Ovary (tissue), 9 donors: Measurements from ENCODE around the gene SH3PXD2B. TPM values are rescaled to one million over a fixed set of nuclear protein-coding genes. Genes with fewer than 3 reads are reported as not detected.
A peak's percentile ranks its signal among the peaks of the same experiment; 100 is the strongest.

Source experiments
- DNase-seq, 5 donors: peaks; one replicate each; pipeline ENCODE4 v3.0.0-alpha.2; 2019 to 2020
- H3K27ac ChIP-seq, 2 donors: fragments of 200-600 bp; one replicate each; pipeline versions ENCODE4 v1.5.1 to v1.8.0; 2019 to 2022
- H3K27me3 ChIP-seq: fragments of 200-600 bp; one replicate; pipeline ENCODE4 v1.8.0; 2022
- H3K36me3 ChIP-seq: fragments of 200-600 bp; sonication (generic); one replicate; pipeline ENCODE4 v1.5.1; 2019
- H3K4me1 ChIP-seq: one replicate; pipeline ENCODE4 v1.8.1; 2013; ENCODE audit warnings: mild to moderate bottlenecking, moderate library complexity; ENCODE audit not compliant: insufficient read depth
- H3K4me3 ChIP-seq: fragments of 200-600 bp; sonication (generic); one replicate; pipeline ENCODE4 v1.5.1; 2017
- H3K9me3 ChIP-seq, 2 donors: fragments of 200-600 bp in 1 of 2; sonication (generic) in 1 of 2; one replicate each; pipeline versions ENCODE4 v1.5.1 to v1.8.1; 2013 to 2019; ENCODE audit warnings: mild to moderate bottlenecking in 1 of 2, moderate library complexity in 1 of 2
- CTCF ChIP-seq, 3 donors: fragments of 450-650 bp in 2 of 3; fragments of 200-600 bp in 1 of 3; IDR thresholded peaks; one replicate each; pipeline versions ENCODE4 v1.5.1 to v1.8.0; 2016 to 2022; ENCODE audit warnings: antibody characterized with exemption in 3 of 3, mild to moderate bottlenecking in 1 of 3
- EP300 ChIP-seq: sonication (generic); formaldehyde crosslinking; IDR thresholded peaks from one replicate; pipeline ENCODE4 v1.6.1; 2017; ENCODE audit warnings: antibody characterized with exemption
- POLR2A ChIP-seq: fragments of 450-650 bp; IDR thresholded peaks from one replicate; pipeline ENCODE4 v1.6.1; 2017; ENCODE audit warnings: antibody characterized with exemption, mild to moderate bottlenecking, moderate library complexity
- WGBS, 3 donors: extraction: QIAGEN DNeasy Blood & Tissue Kit in 1 of 3; methylation state at CpG; one replicate each; pipeline versions ENCODE4 v1.1.5 to v1.1.7; 2013 to 2017; 5-methylcytosine and 5-hydroxymethylcytosine counted together
- intact Hi-C, 4 donors: fragments of 100-400 bp; cut with DNase I; formaldehyde crosslinking; loops; one replicate each; pipeline versions ENCODE4 v1.11.0 to v1.15.1; 2022 to 2023
- polyA plus RNA-seq, 2 donors: library from polyadenylated mRNA; stranded (reverse); fragments of 200-250 nt in 1 of 2; fragments of 350-450 nt in 1 of 2; fragmentation: Illumina TruSeq in 1 of 2; extraction: RNeasy Lipid Tissue Mini Kit (QIAGEN cat#74804) in 1 of 2; gene quantifications; one replicate each; pipeline ENCODE4 v1.2.3, GENCODE V29; 2013 to 2014
- total RNA-seq, 7 donors: library from RNA; depleted of rRNA in 2 of 7; stranded (reverse); fragments of >200 nt in 2 of 7; fragmentation: NEBNext Ultra II Directional in 3 of 7; extraction: Animal tissue kit (Norgen Biotek cat#: 25700) in 3 of 7; gene quantifications; one replicate each; pipeline versions ENCODE4 v1.1.0 to v1.2.4, GENCODE V29; 2016 to 2023
- donor health status: DM: no; HTN: no; CAD: no; lungs with moderate emphysema.
- donor health status: DM: no; HTN: no; CAD: no.
- donor health status: Bipolar disorder and iron deficiency.
- donor health status: DM: yes; HTN: yes; CAD: no.
- donor health status: DM: no; HTN: no; CAD: no.
- donor health status: DM: yes; HTN: yes; CAD: no.

The SH3PXD2B gene
- total and polyA plus RNA-seq, 9 donors = 13.0 to 71.8 (median 49.9) TPM

DNA sequence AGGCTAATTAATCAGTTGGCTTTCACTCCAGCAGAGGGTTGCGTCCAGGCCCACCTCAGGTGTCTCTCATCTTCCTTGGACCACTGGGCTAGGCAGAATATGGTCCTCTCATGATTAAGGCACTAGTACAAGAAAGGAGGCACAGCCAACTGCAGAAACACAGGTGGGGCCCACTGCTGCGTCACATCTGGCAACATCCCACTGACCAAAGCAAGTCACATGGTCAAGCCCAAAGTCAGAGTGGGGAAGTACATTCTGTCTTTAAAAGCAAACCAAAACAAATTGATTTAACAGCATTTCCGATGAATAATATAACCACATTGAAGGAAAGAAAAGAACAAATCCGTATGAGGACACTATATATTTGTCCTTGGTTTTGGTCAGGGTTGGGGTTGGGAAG, 142.7 kb downstream of the SH3PXD2B start:
- no peak for TF ChIP-seq POLR2A
- TF ChIP-seq EP300 = no peak
- TF ChIP-seq CTCF (IDR thresholded peaks at IDR 0.05) = no peak
- Histone ChIP-seq H3K27me3 (no peaks in the 10 kb centered on the region), H3K9me3 (no peaks in the 10 kb centered on the region), H3K36me3 (no peaks in the 10 kb centered on the region), H3K27ac (no peak overlapping the region), H3K4me1 (no peaks in the 10 kb centered on the region), H3K4me3 (no peak overlapping the region)
- intact Hi-C loops = no loop called here
- peak in 2 of 5 donors; percentile 42 to 44 for DNase-seq
- WGBS, 3 donors = 67 to 75% (median 73%) methylated on average over 4 of the region's 4 CpGs

DNA sequence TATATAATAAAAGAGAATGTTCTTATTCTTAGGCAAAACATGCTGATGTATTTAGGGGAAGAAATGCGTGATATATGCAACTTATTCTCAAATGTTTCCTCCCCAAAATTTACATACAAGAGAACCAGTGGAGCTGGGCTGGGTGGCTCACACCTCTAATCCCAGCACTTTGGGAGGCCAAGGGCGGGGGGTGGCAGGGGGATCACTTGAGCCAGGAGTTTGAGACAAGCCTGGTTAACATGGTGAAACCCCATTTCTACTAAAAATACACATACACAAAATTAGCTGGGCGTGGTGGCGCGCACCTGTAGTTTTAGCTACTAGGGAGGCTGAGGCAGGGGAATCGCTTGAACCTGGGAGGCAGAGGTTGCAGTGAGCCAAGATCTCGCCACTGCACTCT, 143.3 kb downstream of the SH3PXD2B start:
- Histone ChIP-seq H3K4me1 (no peaks in the 10 kb centered on the region), H3K27me3 (no peaks in the 10 kb centered on the region), H3K27ac (no peak overlapping the region), H3K36me3 (no peaks in the 10 kb centered on the region), H3K9me3 (no peaks in the 10 kb centered on the region), H3K4me3 (no peak overlapping the region)
- DNase-seq = no peak
- TF ChIP-seq EP300 (no peak), CTCF (IDR thresholded peaks at IDR 0.05) (no peak), POLR2A (no peak)
- 91 to 98% (median 95%) methylated on average over 7 of the region's 7 CpGs for WGBS, 3 donors
- intact Hi-C loops = no loop called here

DNA sequence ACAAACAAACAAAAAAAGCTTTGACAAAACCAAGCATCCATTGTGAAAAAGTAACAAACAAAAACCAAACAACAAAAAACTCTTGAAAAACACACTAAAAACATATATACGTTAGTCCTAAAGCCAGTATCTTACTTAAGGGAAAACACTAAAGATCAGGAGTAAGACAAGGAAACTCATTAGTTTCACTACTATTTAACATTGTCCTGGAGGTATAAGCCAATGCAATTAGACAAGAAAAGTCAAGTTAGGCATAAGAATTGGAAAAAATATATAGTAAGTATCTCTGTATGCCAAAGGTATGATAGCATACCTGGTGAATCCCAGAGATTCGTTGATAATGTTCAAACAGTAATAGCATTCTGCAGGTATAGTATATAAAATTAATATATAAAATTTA, 148.9 kb downstream of the SH3PXD2B start:
- no peak overlapping the region for H3K4me3 ChIP-seq
- H3K27ac ChIP-seq = no peak overlapping the region
- no peaks in the 10 kb centered on the region for H3K9me3 ChIP-seq
- TF ChIP-seq POLR2A (no peak), CTCF (IDR thresholded peaks at IDR 0.05) (no peak), EP300 (no peak)
- no peaks in the 10 kb centered on the region for H3K36me3 ChIP-seq
- H3K4me1 ChIP-seq = no peaks in the 10 kb centered on the region
- H3K27me3 ChIP-seq = no peaks in the 10 kb centered on the region
- no peak for DNase-seq
- intact Hi-C loops = no loop called here
- 87 to 89% (median 87%) methylated on average over 2 of the region's 2 CpGs for WGBS, 3 donors

DNA sequence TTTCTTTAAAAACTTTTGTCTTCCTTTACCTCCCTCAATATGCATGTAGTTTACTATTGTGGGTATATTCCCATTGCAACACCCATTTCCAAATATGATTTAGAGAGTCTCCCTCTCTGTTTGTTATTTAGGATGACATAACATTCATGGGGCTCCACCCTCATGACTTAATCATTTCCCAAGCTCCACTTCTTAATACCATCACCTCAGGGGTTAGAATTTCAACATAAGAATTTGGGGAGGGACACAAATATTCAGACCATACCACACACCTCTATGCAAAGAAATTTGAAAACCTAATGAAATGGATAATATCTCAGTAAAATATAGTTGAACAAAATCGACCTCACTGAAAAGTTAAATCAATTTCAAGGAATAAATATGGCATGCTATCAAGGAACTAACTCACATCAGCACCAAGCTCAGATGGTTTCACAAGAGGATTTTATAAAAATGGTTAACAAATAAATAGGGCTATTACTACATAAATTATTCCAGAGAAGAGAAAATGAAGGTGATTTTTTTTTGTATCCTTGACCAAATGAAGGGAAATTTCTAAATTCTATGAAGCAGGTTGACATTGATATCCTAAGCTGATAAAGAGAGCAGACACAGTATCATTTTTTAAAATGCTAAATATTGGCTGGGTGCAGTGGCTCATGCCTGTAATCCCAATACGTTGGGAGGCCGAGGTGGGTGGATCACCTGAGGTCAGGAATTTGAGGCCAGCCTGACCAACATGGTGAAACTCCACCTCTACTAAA, 150.6 kb downstream of the SH3PXD2B start:
- Histone ChIP-seq H3K4me1 (no peaks in the 10 kb centered on the region), H3K36me3 (no peaks in the 10 kb centered on the region), H3K27me3 (no peaks in the 10 kb centered on the region), H3K9me3 (no peaks in the 10 kb centered on the region), H3K27ac (no peak overlapping the region), H3K4me3 (no peak overlapping the region)
- intact Hi-C loops = no loop called here
- no peak for DNase-seq
- TF ChIP-seq EP300 (no peak), CTCF (IDR thresholded peaks at IDR 0.05) (no peak), POLR2A (no peak)
- whole genome bisulfite sequencing, 3 donors = 64 to 86% (median 81%) methylated on average over 3 of the region's 3 CpGs
